Lower leg skin (tissue), 4 donors: ENCODE results near the gene JPT2. TPM values are rescaled to one million over a fixed set of nuclear protein-coding genes. Genes with fewer than 3 reads are reported as not detected.

Source experiments
- DNase-seq, 2 donors: peaks; one replicate each; pipeline ENCODE4 v3.0.0-alpha.2; 2019; ENCODE audit warnings: low spot score in 2 of 2
- H3K4me3 ChIP-seq: fragments of 200-600 bp; sonication (generic); 2 replicates; pipeline ENCODE4 v1.5.1; 2017; ENCODE audit warnings: mild to moderate bottlenecking, low read depth; ENCODE audit not compliant: poor library complexity, severe bottlenecking
- POLR2A ChIP-seq, 2 donors: fragments of 450-650 bp; IDR thresholded peaks; one replicate each; pipeline ENCODE4 v1.6.1; 2016 to 2017; ENCODE audit warnings: antibody characterized with exemption in 2 of 2, mild to moderate bottlenecking in 1 of 2, moderate library complexity in 1 of 2
- WGBS, 2 donors: methylation state at CpG; one replicate each; pipeline ENCODE4 v1.1.5; 2018; 5-methylcytosine and 5-hydroxymethylcytosine counted together
- intact Hi-C: fragments of 100-400 bp; cut with DNase I; formaldehyde crosslinking; loops from one replicate; pipeline ENCODE4 v1.15.0; 2023; ENCODE audit warnings: low total_unique reads
- microRNA-seq, 2 donors: library from miRNA; unstranded; fragments of <30 nt; microRNA quantifications; one replicate each; pipeline ENCODE4, GENCODE V29; 2016; ENCODE audit warnings: borderline replicate concordance in 2 of 2, borderline number of aligned reads in 1 of 2
- total RNA-seq, 4 donors: library from RNA; depleted of rRNA; stranded (reverse); fragments of >200 nt; gene quantifications; one replicate each; pipeline ENCODE4 v1.1.0, GENCODE V29; 2016
- TF ChIP-seq, protein P1 (sequence below), 3 donors: fragments of 450-650 bp; IDR thresholded peaks; one replicate each; pipeline ENCODE4 v1.5.1; 2016; ENCODE audit warnings: antibody characterized with exemption in 3 of 3, mild to moderate bottlenecking in 3 of 3, moderate library complexity in 2 of 3

Gene JPT2
- total RNA-seq, 4 donors from 2014 or later, result 23.3 to 40.1 (median 38.1) TPM

DNA sequence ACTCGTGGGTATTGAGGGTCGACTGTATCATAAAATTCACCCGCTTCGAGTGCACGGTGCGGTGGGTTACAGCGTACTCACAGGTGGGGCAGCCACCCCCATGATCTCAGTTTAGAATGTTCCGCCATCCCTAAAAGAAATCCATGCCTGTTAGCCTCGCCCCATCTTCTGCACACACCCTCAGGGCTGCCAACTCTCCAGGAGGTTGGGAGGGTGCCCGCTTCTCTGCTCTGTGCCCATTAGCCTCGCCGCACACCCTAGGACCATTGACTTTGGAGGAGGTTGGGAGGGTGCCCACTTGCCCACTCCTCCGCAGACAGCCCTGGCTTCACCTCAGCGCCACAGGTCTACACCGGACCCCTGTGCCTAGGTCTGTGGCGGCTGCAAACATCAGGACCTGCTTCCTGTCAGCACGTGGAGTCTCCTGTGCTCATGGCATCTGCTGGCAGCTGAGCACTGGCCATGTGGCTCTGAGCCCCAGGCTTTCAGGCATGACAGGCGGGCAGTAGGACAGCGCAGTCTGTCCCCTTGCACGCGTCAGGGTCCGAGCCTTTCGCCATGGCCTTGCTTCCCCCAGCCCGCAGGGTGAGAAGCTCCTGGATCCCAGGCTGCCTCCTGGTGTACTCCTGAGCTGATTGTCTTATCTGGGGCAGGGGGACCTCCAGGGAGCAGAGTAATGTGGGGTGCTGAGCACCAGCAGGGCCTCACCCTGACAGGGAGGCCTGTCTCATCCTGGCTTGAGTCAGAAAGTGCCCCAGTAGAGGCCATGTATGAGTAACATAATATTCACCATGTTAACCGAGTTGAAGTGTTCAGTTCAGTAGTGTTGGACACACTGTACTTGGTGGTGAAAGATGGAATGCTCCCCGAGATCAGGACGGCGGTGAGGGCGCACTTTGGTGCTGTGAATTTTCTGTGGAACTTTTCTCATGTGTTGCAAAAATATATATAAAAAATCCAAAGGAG lies 71.4 kb downstream of the JPT2 start:
- H3K4me3 ChIP-seq, result no peak overlapping the region

More for the DNA sequence above, 71.4 kb downstream of the JPT2 start:
- 93 to 98% methylated on average over 26 to 28 of the region's 29 CpGs for WGBS, 2 donors
- no peak for TF ChIP-seq POLR2A (IDR thresholded peaks at IDR 0.05)
- TF ChIP-seq, protein P1, sequence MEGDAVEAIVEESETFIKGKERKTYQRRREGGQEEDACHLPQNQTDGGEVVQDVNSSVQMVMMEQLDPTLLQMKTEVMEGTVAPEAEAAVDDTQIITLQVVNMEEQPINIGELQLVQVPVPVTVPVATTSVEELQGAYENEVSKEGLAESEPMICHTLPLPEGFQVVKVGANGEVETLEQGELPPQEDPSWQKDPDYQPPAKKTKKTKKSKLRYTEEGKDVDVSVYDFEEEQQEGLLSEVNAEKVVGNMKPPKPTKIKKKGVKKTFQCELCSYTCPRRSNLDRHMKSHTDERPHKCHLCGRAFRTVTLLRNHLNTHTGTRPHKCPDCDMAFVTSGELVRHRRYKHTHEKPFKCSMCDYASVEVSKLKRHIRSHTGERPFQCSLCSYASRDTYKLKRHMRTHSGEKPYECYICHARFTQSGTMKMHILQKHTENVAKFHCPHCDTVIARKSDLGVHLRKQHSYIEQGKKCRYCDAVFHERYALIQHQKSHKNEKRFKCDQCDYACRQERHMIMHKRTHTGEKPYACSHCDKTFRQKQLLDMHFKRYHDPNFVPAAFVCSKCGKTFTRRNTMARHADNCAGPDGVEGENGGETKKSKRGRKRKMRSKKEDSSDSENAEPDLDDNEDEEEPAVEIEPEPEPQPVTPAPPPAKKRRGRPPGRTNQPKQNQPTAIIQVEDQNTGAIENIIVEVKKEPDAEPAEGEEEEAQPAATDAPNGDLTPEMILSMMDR (IDR thresholded peaks at IDR 0.05), result no peak
- intact Hi-C loops, result loop anchor here (10.0 kb wide), 1 partner anchor 285 kb away; no protein-coding TSS in a partner anchor
- no peak for DNase-seq

Small RNA genes within 50 kb of the gene (microRNA-seq; reads per million reads assigned to microRNA genes)
- 0.57 to 0.68 reads per million in 2 donors for gene MIR3177

Other genes with a start within 250 kb of the JPT2 start
- gene PERCC1, start 247.2 kb upstream of the JPT2 start, total RNA-seq, result not detected
- gene CCDC154, start 233.7 kb upstream of the JPT2 start, total RNA-seq, result under 1 TPM in 3 of 4 donors, not detected in 1; 0.49 to 0.61 (median 0.52) TPM
- 100 to 1,000 TPM in 1 of 4 donors, 10 to 100 TPM in 3; 46.3 to 140 (median 72.4) TPM for gene CLCN7, start 203.3 kb upstream of the JPT2 start, total RNA-seq
- not detected for gene PTX4, start 189.3 kb upstream of the JPT2 start, total RNA-seq
- 10 to 100 TPM; 23.1 to 40.0 (median 34.1) TPM for gene TELO2, start 184.9 kb upstream of the JPT2 start, total RNA-seq
- 10 to 100 TPM; 13.7 to 26.0 (median 26.0) TPM for gene TMEM204, start 144.6 kb upstream of the JPT2 start, total RNA-seq
- 10 to 100 TPM; 12.5 to 24.7 (median 16.2) TPM for gene IFT140, start 66.2 kb upstream of the JPT2 start, total RNA-seq
- gene CRAMP1, start 65.9 kb upstream of the JPT2 start, total RNA-seq, result 10 to 100 TPM; 14.2 to 29.6 (median 19.3) TPM
- 10 to 100 TPM; 59.9 to 95.8 (median 62.9) TPM for gene MAPK8IP3, start 27.9 kb downstream of the JPT2 start, total RNA-seq
- gene NME3, start 93.3 kb downstream of the JPT2 start, total RNA-seq, result 10 to 100 TPM; 77.7 to 98.4 (median 85.8) TPM
- gene EME2, start 94.5 kb downstream of the JPT2 start, total RNA-seq, result 10 to 100 TPM in 3 of 4 donors, 1 to 10 TPM in 1; 7.6 to 22.3 (median 13.0) TPM
- gene MRPS34, start 94.9 kb downstream of the JPT2 start, total RNA-seq, result 100 to 1,000 TPM in 3 of 4 donors, 10 to 100 TPM in 1; 90.9 to 126 (median 105) TPM
- gene SPSB3, start 104.3 kb downstream of the JPT2 start, total RNA-seq, result 100 to 1,000 TPM; 146 to 238 (median 172) TPM
- 100 to 1,000 TPM in 1 of 4 donors, 10 to 100 TPM in 3; 79.7 to 108 (median 91.3) TPM for gene NUBP2, start 104.7 kb downstream of the JPT2 start, total RNA-seq
- gene IGFALS, start 115.4 kb downstream of the JPT2 start, total RNA-seq, result under 1 TPM; 0.59 to 0.69 (median 0.64) TPM
- gene HAGH, start 148.5 kb downstream of the JPT2 start, total RNA-seq, result 100 to 1,000 TPM in 1 of 4 donors, 10 to 100 TPM in 3; 57.8 to 104 (median 89.0) TPM
- 10 to 100 TPM; 46.2 to 89.0 (median 62.3) TPM for gene FAHD1, start 148.9 kb downstream of the JPT2 start, total RNA-seq
- gene MEIOB, start 193.9 kb downstream of the JPT2 start, total RNA-seq, result under 1 TPM in 1 of 4 donors, not detected in 3; 0.42 TPM
- gene HS3ST6, start 240.1 kb downstream of the JPT2 start, total RNA-seq, result 100 to 1,000 TPM; 103 to 153 (median 120) TPM